Nephron (organoid): ENCODE measurements around the gene GALNT7.

Source experiments
- H3K27ac Mint-ChIP-seq, 3 experiments: 2 replicates each; pipeline ENCODE4 v1.8.0; 2020; ENCODE audit warnings: mixed read lengths in 3 of 3, mild to moderate bottlenecking in 2 of 3, moderate library complexity in 1 of 3
- H3K27me3 Mint-ChIP-seq: 2 replicates; pipeline ENCODE4 v1.8.0; 2021; ENCODE audit warnings: low read depth, mild to moderate bottlenecking, moderate library complexity, mixed read lengths
- H3K36me3 Mint-ChIP-seq: 2 replicates; pipeline ENCODE4 v1.8.0; 2020; ENCODE audit warnings: low read depth, mixed read lengths
- H3K4me1 Mint-ChIP-seq: 2 replicates; pipeline ENCODE4 v1.8.0; 2020; ENCODE audit warnings: mixed read lengths
- H3K4me3 Mint-ChIP-seq, 3 experiments: 2 replicates each; pipeline ENCODE4 v1.8.0; 2020; ENCODE audit warnings: mild to moderate bottlenecking in 3 of 3, mixed read lengths in 3 of 3, moderate library complexity in 2 of 3
- H3K9me3 Mint-ChIP-seq: 2 replicates; pipeline ENCODE4 v1.8.0; 2020; ENCODE audit warnings: mixed read lengths
- CTCF ChIP-seq, 3 experiments: fragments of 200-600 bp; sonication (generic); IDR thresholded peaks; one replicate each; pipeline ENCODE4 v1.5.0; 2021; ENCODE audit warnings: antibody characterized with exemption in 3 of 3; ENCODE audit not compliant: unreplicated experiment in 3 of 3

Gene GALNT7

GRCh38 chr4:173367946-173368345 lies 199.3 kb downstream of the GALNT7 start:
- TF ChIP-seq CTCF (IDR thresholded peaks at IDR 0.05; ENCODE audit: unreplicated experiment in 3 of 3), result no peak
- Mint-ChIP-seq H3K9me3 (no peaks in the 10 kb centered on the region), H3K27me3 (no peaks in the 10 kb centered on the region), H3K36me3 (no peaks in the 10 kb centered on the region), H3K4me1 (peaks cover 9% of the 10 kb centered on the region), H3K4me3 (peak overlapping the region; percentile 51 to 77 (median 57)), H3K27ac (peak overlapping the region in 1 of 3 experiments; percentile 16)

- Mint-ChIP-seq H3K27me3 (no peaks in the 10 kb centered on the region), H3K36me3 (peaks cover 9% of the 10 kb centered on the region), H3K9me3 (no peaks in the 10 kb centered on the region), H3K27ac (peak overlapping the region; percentile 91 to 99 (median 98)), H3K4me1 (peaks cover 14% of the 10 kb centered on the region), H3K4me3 (peak overlapping the region; percentile 96 to 100 (median 100))
- no peak for TF ChIP-seq CTCF (IDR thresholded peaks at IDR 0.05; ENCODE audit: unreplicated experiment in 3 of 3)
These were observed 201.5 kb downstream of the GALNT7 start for GRCh38 chr4:173370130-173370476.

- H3K27me3 Mint-ChIP-seq, result no peaks in the 10 kb centered on the region
- peaks cover 10% of the 10 kb centered on the region for H3K36me3 Mint-ChIP-seq
- peaks cover 14% of the 10 kb centered on the region for H3K4me1 Mint-ChIP-seq
- peak within 1 kb of the TSS; percentile 91 to 99 (median 98) for H3K27ac Mint-ChIP-seq
- H3K9me3 Mint-ChIP-seq, result no peaks in the 10 kb centered on the region
- peak within 1 kb of the TSS; percentile 100 for H3K4me3 Mint-ChIP-seq
- no peak for TF ChIP-seq CTCF (IDR thresholded peaks at IDR 0.05; ENCODE audit: unreplicated experiment in 3 of 3)
These were observed 202.1 kb downstream of the GALNT7 start, which contains the start of gene SAP30 for GRCh38 chr4:173370477-173371291. TSS of gene SAP30 (plus strand) at chr4:173370954. CDS start at chr4:173371183, 229 bp downstream.

DNA sequence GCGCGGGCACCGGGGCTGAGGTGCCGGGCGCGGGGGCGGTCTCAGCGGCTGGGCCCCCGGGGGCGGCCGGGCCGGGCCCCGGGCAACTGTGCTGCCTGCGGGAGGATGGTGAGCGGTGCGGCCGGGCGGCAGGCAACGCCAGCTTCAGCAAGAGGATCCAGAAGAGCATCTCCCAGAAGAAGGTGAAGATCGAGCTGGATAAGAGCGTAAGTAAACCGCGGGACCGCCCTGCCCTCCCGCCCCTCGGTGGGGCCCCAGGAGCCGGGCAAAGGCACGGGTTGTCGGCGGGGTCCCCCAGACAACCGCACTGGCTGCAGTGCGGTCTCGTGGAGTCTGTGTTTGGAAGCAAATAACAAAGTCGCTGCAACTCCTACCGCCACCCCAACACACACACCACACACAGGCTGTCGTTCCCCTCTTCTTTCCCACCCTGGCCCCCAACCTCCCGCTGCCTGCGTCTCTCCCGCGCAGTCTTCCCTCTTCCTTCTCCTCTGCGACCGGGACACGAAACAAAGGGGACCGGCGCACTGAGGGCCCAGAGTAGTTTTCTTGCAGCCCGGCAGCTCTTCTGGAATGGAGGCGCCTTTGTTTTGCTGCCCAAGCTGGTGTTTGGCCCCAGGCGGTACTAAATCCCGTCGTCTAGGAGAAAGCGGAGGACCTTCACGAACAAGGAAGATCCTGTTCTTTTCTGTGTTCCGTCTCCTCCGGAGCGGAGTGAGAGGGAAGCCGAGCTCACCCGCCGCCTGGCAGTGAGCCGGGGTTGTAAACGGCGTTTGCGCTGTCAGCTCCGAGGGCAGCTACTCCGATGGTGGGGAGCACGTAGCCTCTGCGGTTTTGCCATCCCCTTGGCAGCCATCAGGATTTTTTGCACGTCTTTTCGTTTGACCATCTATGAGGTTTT lies 202.9 kb downstream of the GALNT7 start:
- Mint-ChIP-seq H3K27me3 (no peaks in the 10 kb centered on the region), H3K9me3 (no peaks in the 10 kb centered on the region), H3K4me1 (peaks cover 14% of the 10 kb centered on the region), H3K36me3 (peaks cover 15% of the 10 kb centered on the region), H3K4me3 (peak overlapping the region; percentile 99 to 100 (median 100)), H3K27ac (peak overlapping the region; percentile 91 to 98 (median 98))
- no peak for TF ChIP-seq CTCF (IDR thresholded peaks at IDR 0.05; ENCODE audit: unreplicated experiment in 3 of 3)
